ENCODE results near the gene PAPPA. TPM values are rescaled to one million over a fixed set of nuclear protein-coding genes. Genes with fewer than 3 reads are reported as not detected.

PAPPA gene
- polyA plus RNA-seq, 1 of the 3 experiments (the other 2 are of a cell fraction) = 44.5 TPM

DNA sequence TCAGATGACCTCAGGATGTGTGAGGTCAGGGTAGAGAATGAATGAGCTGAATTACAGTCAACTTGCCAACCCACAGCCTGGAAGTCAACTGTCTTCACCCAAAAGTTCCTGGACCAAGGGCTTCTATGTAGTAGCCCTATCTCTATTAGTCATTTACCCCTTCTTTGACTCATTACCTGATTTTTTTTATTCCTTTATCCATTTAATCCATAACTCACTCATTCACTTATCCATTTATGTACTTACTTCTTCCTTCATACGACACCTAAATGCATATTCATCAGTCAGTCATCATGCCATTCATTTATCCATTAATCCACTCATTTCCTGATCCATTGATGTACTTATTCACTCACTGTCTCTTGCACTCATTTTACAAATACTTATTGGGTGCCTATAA is 212.7 kb downstream of the PAPPA start:
- POLR2A ChIA-PET = no interaction called here
- TF ChIP-seq, protein P1, sequence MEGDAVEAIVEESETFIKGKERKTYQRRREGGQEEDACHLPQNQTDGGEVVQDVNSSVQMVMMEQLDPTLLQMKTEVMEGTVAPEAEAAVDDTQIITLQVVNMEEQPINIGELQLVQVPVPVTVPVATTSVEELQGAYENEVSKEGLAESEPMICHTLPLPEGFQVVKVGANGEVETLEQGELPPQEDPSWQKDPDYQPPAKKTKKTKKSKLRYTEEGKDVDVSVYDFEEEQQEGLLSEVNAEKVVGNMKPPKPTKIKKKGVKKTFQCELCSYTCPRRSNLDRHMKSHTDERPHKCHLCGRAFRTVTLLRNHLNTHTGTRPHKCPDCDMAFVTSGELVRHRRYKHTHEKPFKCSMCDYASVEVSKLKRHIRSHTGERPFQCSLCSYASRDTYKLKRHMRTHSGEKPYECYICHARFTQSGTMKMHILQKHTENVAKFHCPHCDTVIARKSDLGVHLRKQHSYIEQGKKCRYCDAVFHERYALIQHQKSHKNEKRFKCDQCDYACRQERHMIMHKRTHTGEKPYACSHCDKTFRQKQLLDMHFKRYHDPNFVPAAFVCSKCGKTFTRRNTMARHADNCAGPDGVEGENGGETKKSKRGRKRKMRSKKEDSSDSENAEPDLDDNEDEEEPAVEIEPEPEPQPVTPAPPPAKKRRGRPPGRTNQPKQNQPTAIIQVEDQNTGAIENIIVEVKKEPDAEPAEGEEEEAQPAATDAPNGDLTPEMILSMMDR (IDR thresholded peaks at IDR 0.05) = no peak
- TF ChIP-seq USF1 (IDR thresholded peaks at IDR 0.05; ENCODE audit: borderline replicate concordance, low read depth) (no peak), YY1 (IDR thresholded peaks at IDR 0.05; ENCODE audit: low read depth) (no peak), TCF12 (IDR thresholded peaks at IDR 0.05) (no peak), SIN3A (IDR thresholded peaks at IDR 0.05; ENCODE audit: borderline replicate concordance, low read depth, low read length) (no peak), MXI1 (IDR thresholded peaks at IDR 0.05; ENCODE audit: low read depth, low read length) (no peak), CHD2 (IDR thresholded peaks at IDR 0.05; ENCODE audit: low read length, partially characterized antibody) (no peak), RCOR1 (IDR thresholded peaks at IDR 0.05; ENCODE audit: low read length) (no peak), GATA2 (CRISPR knock-in tag; IDR thresholded peaks at IDR 0.05) (no peak)
- Histone ChIP-seq H3F3A (replicated peaks; ENCODE audit: insufficient read depth) (peaks cover 33% of the 10 kb centered on the region), H3K4me2 (no peak overlapping the region), H3K27ac (ENCODE audit: low read depth in 2 of 2, low read length in 1 of 2) (no peak overlapping the region), H3K9me3 (no peaks in the 10 kb centered on the region), H3K4me1 (ENCODE audit: control insufficient read depth in 1 of 2, insufficient read depth in 2 of 2, low read depth in 1 of 2, low read length in 1 of 2) (peaks cover 10 to 29% of the 10 kb centered on the region in 2 experiments), H4K20me1 (ENCODE audit: insufficient read depth) (peaks cover 25% of the 10 kb centered on the region; the same call in 1 of the 2 replicates), H3K9me2 (no peaks in the 10 kb centered on the region), H2AFZ (ENCODE audit: low read depth) (no peak overlapping the region), H3K9ac (no peak overlapping the region), H3K4me3 (ENCODE audit: low read depth in 2 of 2, low read length in 1 of 2) (no peak overlapping the region), H3K36me3 (replicated peaks in 1 of 2; ENCODE audit: control insufficient read depth in 1 of 2, insufficient read depth in 2 of 2, low read length in 1 of 2) (peaks cover 59 to 74% of the 10 kb centered on the region in 2 experiments), H3K79me2 (ENCODE audit: insufficient read depth) (no peaks in the 10 kb centered on the region), H3K27me3 (ENCODE audit: insufficient read depth) (no peaks in the 10 kb centered on the region)
- no peak for DNase-seq
- WGBS (ENCODE audit: low lambda C conversion rate) = 88% methylated on average over 1 of the region's 1 CpG
- CTCF ChIA-PET = interaction anchor here (1.9 kb wide), 1 partner anchor 772 kb away, joined by 5 read pairs; no protein-coding TSS in a partner anchor

GRCh38 chr9:116368680-116369079 is 215.1 kb downstream of the PAPPA start:
- Histone ChIP-seq H3K36me3 (replicated peaks in 1 of 2; ENCODE audit: control insufficient read depth in 1 of 2, insufficient read depth in 2 of 2, low read length in 1 of 2) (peaks cover 45 to 82% of the 10 kb centered on the region in 2 experiments), H2AFZ (ENCODE audit: low read depth) (no peak overlapping the region), H3K27me3 (ENCODE audit: insufficient read depth) (no peaks in the 10 kb centered on the region), H4K20me1 (ENCODE audit: insufficient read depth) (peaks cover 11% of the 10 kb centered on the region; the same call in 1 of the 2 replicates), H3K9me3 (no peaks in the 10 kb centered on the region), H3K4me2 (no peak overlapping the region), H3K9me2 (no peaks in the 10 kb centered on the region), H3K27ac (ENCODE audit: low read depth in 2 of 2, low read length in 1 of 2) (no peak overlapping the region), H3F3A (replicated peaks; ENCODE audit: insufficient read depth) (peaks cover 37% of the 10 kb centered on the region), H3K79me2 (ENCODE audit: insufficient read depth) (no peaks in the 10 kb centered on the region; the same call in 1 of the 2 replicates), H3K4me1 (ENCODE audit: control insufficient read depth in 1 of 2, insufficient read depth in 2 of 2, low read depth in 1 of 2, low read length in 1 of 2) (peaks cover 10 to 29% of the 10 kb centered on the region in 2 experiments), H3K4me3 (ENCODE audit: low read depth in 2 of 2, low read length in 1 of 2) (no peak overlapping the region), H3K9ac (no peak overlapping the region)
- CTCF ChIA-PET = no interaction called here
- POLR2A ChIA-PET = no interaction called here
- TF ChIP-seq FOXM1 (IDR thresholded peaks at IDR 0.05; ENCODE audit: low read depth) = no peak
- no peak for TF ChIP-seq GABPA (IDR thresholded peaks at IDR 0.05; ENCODE audit: low read depth)
- TF ChIP-seq EZH2phosphoT487 (IDR thresholded peaks at IDR 0.05; ENCODE audit: borderline replicate concordance, low read depth) = no peak
- TF ChIP-seq USF2 (IDR thresholded peaks at IDR 0.05; ENCODE audit: borderline replicate concordance, low read depth, low read length) = no peak
- TF ChIP-seq CHD2 (IDR thresholded peaks at IDR 0.05; ENCODE audit: low read length, partially characterized antibody) = no peak
- TF ChIP-seq RFX5 (IDR thresholded peaks at IDR 0.05; ENCODE audit: low read length) = no peak
- TF ChIP-seq JUND (IDR thresholded peaks at IDR 0.05) = no peak
- no peak for TF ChIP-seq MEF2A (IDR thresholded peaks at IDR 0.05; ENCODE audit: borderline replicate concordance, low read depth)
- no peak for TF ChIP-seq SIN3A (IDR thresholded peaks at IDR 0.05; ENCODE audit: borderline replicate concordance, low read depth, low read length)
- TF ChIP-seq SMC3 (IDR thresholded peaks at IDR 0.05; ENCODE audit: low read depth, low read length) = no peak
- TF ChIP-seq RXRA (IDR thresholded peaks at IDR 0.05; ENCODE audit: borderline replicate concordance, low read depth) = no peak
- no peak for TF ChIP-seq RAD21 (IDR thresholded peaks at IDR 0.05; ENCODE audit: low read length)
- TF ChIP-seq YY1 (IDR thresholded peaks at IDR 0.05; ENCODE audit: low read depth) = no peak
- TF ChIP-seq ELF1 (IDR thresholded peaks at IDR 0.05) = no peak
- no peak for DNase-seq
- WGBS (ENCODE audit: low lambda C conversion rate) = 99% methylated on average over 9 of the region's 9 CpGs
